CD4-positive, alpha-beta T cell treated with Interleukin-6 for 4 hours (primary cell): ENCODE data around the gene FCGR3B.
"Not testable (repeated sequence)": the region's sequence is repeated elsewhere in the genome, so short reads cannot be mapped to it uniquely, and the experiment has no call there.

ENCODE experiments used
- DNase-seq: peaks from one replicate; pipeline ENCODE4 v3.0.0-alpha.2; 2020; ENCODE audit warnings: mixed read lengths

FCGR3B gene

GRCh38 chr1:161631076-161631475 lies at the start of gene FCGR3B:
FCGR3B (minus strand) TSS chr1:161631176; CDS start chr1:161631094, 82 bp downstream.
- no peak for DNase-seq

- DNase-seq, result no peak
These were observed 47.5 kb upstream of the FCGR3B start for GRCh38 chr1:161678500-161678899.

GRCh38 chr1:161676958-161677689 lies 46.1 kb upstream of the FCGR3B start:
- DNase-seq, result no peak

GRCh38 chr1:161676441-161676840 lies 45.5 kb upstream of the FCGR3B start:
- DNase-seq, result no peak

- not testable (repeated sequence) for DNase-seq
These were observed 43.9 kb upstream of the FCGR3B start for GRCh38 chr1:161674908-161675307.

- not testable (repeated sequence) for DNase-seq
These were observed 43.5 kb upstream of the FCGR3B start for GRCh38 chr1:161674447-161674846.

- not testable (repeated sequence) for DNase-seq
These were observed 42.5 kb upstream of the FCGR3B start for GRCh38 chr1:161673437-161673836.

- DNase-seq, result not testable (repeated sequence)
These were observed 40.4 kb upstream of the FCGR3B start for GRCh38 chr1:161671045-161672020.

GRCh38 chr1:161664689-161665088 lies 33.7 kb upstream of the FCGR3B start:
- not testable (repeated sequence) for DNase-seq

GRCh38 chr1:161663569-161663968 lies 32.6 kb upstream of the FCGR3B start:
- DNase-seq, result not testable (repeated sequence)

- not testable (repeated sequence) for DNase-seq
These were observed 31.8 kb upstream of the FCGR3B start, which contains the start of gene FCGR2B for GRCh38 chr1:161662684-161663339. FCGR2B (plus strand) TSS chr1:161663143; CDS start chr1:161663242, 99 bp downstream.

GRCh38 chr1:161661660-161662311 lies 30.8 kb upstream of the FCGR3B start:
- not testable (repeated sequence) for DNase-seq

- not testable (repeated sequence) for DNase-seq
These were observed 27.5 kb upstream of the FCGR3B start for GRCh38 chr1:161658524-161658923.

GRCh38 chr1:161653971-161654370 lies 23.0 kb upstream of the FCGR3B start:
- DNase-seq, result not testable (repeated sequence)

GRCh38 chr1:161653541-161653940 lies 22.6 kb upstream of the FCGR3B start:
- not testable (repeated sequence) for DNase-seq

- DNase-seq, result not testable (repeated sequence)
These were observed 16.8 kb upstream of the FCGR3B start for GRCh38 chr1:161647507-161648360.

- DNase-seq, result not testable (repeated sequence)
These were observed 13.9 kb upstream of the FCGR3B start for GRCh38 chr1:161644855-161645254.

GRCh38 chr1:161643481-161644208 lies 12.7 kb upstream of the FCGR3B start:
- not testable (repeated sequence) for DNase-seq

- DNase-seq, result not testable (repeated sequence)
These were observed 11.7 kb upstream of the FCGR3B start for GRCh38 chr1:161642697-161643096.

- DNase-seq, result not testable (repeated sequence)
These were observed 8.2 kb upstream of the FCGR3B start for GRCh38 chr1:161639203-161639602.
